GM15510 (cell line): ENCODE measurements around the gene NR2F1.

Source experiments
- POLR2A ChIP-seq: IDR thresholded peaks from 3 replicates; pipeline ENCODE4 v1.6.1; 2011; ENCODE audit warnings: borderline replicate concordance; ENCODE audit not compliant: insufficient read length; ENCODE audit errors: extremely low read depth

The NR2F1 gene

DNA sequence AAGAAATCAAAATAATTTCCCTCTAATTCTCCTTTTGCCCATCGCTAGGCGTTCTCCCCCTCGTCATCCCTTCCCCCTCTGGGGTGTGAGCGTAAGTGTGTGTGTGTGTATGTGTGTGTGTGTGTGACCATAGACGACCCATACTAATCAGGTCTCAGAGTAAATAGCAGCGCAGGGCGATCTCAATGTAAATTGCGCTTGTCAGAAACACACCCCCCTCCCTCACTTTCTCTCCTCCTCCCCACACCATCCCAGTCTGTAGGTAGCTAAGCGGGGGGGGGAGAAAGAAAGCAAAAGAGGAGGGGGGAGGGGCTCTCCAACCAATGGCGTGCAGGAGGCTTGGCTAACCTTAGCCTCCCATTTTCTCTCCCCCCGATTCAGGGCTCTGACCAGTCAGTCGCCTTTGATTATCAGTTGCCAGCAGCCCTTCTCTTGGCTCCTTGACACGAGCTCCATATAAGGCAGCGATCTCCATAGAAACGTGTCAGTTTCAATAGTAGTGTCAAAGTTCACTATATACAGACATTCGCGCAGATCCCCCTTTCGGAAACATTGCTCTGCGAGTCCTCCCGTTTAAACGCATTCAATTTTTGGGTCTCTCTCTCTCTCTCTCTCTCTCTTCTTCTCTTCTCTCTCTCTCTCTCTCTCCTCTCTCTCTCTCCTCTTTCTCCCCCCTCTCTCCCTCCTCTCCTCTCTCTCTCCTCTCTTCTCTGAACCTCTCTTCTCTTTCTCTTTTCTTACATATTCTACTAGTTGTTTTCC, at the start of gene NR2F1:
TSS of gene NR2F1 (plus strand) at position 546 of the 762 bp plus-strand sequence. CDS start 1,802 bp downstream, outside the sequence.
- TF ChIP-seq POLR2A: no peak

DNA sequence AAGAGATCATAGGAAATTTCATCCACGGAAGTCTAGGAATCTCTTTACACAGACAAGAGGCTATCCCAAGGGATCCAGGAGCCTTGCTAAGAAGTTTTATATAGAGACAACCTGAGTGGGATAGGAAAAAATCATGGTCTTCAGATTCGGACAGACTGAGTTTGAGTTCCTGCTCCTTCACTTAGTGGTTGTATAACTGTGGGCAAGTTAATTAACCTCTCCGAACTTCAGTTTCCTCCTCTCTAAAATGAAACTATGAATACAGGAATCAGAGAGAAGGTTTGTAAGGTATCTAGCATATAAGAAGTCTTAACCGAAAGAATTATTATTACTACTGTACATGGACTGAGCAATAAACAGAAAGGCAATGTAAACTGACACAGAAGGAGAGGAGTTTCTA, 37.1 kb upstream of the NR2F1 start:
- no peak for TF ChIP-seq POLR2A

DNA sequence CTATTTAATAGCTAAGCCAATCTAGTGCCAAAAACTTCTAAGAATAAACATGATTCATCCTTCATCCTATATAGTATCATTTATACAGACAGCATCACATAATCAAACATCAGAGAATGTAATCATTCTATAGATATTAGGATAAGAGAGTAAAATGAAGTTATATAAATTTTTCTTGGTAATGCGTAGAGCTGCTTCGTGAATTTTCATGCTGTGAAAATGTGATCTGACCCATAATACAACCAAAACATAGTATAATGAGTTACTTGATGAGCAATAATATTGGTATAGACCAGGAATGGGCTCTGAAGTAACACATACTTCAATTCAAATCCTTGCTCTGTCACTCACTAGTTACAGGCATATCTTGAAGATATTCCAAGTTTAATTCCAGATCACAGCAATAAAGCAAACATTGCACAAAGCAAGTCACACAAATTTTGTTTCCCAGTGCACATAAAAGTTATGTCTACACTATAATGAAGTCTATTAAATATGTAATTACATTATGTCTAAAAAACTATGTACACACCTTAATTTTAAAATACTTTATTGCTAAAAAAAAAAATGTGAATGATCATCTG, 25.9 kb upstream of the NR2F1 start:
- no peak for TF ChIP-seq POLR2A

DNA sequence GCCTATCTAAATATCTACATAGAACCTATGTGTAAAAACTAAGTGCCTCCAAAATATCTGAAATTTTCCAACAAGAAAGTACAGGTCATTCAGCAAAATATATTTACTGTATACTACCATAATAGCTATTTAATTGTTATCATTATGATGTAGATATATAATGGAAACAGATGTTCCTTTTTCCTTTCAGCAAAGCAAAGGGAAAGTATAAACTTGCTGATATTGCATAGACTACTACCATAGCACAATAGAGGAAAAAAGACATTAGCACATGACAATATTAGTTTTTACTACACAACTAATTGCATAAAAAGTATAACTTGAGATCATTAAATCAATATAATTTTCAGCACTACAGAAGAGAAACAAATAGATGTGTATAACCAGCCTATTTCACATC, 16.9 kb upstream of the NR2F1 start:
- TF ChIP-seq POLR2A: no peak

DNA sequence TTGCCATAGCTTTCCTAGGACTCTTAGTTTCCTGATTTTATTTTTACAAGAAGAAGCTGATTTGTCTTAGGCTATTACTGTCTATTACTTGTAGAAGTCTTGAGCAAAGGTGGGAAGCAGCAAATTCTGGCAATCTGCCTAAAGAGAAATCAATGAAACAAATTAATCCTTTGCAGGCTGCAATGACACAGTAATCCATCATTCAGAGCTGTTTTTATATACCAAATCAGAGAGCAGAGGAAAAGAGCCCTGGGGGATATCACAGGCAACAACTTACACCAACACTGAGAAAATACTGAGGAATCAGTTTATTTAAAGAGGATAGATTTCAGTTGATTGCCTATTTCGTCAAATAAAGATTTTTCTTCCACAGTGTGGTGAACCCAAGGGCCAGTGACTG, 15.6 kb upstream of the NR2F1 start:
- TF ChIP-seq POLR2A: no peak

DNA sequence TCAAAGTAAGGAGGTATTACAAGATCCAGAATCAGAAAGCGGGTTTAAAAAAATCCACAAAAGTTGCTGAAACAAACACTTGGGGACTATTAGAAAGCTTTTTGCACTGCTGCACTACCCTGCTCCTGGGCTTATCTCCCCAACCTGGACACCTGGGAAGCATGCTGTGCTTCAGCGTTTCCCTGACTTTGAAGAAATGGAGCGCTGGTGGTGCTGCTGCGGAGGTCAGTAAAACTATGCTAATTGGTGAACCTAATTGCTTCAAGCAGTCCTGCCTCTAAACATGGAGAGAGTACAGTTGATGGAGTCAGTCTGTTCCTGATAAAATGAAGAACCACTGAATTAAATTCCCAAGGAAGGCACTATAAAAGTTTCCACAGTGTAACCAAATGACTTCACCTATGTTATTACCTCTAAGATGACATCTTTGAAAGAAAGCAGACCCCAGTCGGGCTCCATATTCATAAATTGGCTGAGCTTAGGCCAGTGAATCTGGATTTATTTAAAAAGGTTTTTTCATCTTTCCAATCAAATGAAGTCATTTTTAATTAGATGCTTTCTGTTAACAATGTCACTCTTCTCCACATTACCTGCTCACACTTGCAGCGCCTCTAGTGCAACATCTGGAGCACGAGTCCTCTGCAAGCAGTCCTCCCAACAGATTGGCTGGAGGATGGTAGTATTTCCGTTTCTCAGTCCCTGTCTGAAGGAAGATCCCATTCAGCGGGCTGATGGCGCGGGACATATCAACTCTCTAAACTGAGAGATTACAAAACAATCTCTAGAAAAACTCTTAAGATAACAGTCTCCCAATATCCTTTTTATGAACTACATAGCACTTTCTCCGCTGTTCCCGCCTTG, 13.5 kb upstream of the NR2F1 start:
- TF ChIP-seq POLR2A: no peak

DNA sequence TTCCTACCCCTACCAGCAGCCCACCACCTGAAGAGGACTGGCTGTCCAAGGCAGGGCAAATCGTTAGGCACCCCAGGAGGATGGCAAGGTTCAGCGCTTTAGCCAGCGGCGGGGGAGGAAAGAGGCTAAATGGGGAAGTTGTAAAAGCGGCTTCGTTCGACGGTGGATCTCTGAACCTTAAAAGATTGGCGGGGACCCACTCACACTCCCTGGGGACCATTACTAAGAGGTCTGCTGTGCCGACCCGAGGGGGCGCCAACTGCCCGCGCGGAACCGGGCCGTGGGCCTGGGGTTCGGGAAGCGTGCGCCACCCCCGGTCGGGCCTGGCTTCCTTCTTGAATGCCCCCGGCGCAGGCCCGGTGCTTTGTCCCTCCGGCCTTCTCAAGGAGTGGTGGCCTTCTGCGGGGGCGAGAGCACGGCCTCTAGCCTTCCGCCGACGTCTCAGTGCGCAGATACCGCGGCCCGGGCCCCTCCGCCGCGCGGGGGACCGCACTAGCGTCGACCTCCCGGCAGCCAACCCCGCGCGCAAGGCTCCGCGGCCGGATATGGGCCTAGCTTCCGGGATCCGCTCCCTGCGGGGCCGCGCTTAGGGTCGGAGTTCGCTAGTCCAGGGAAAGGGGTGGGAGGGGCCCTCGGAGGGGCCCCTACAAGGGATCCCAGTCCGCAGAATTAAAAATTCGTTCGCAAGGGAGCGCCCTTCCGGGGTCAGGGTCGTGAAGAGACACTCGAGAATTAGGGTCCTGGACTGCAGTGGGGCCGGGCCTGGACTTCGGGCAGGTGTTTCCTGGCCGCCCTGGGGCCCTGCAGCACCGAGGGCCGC, 12.5 kb upstream of the NR2F1 start:
- TF ChIP-seq POLR2A: no peak

DNA sequence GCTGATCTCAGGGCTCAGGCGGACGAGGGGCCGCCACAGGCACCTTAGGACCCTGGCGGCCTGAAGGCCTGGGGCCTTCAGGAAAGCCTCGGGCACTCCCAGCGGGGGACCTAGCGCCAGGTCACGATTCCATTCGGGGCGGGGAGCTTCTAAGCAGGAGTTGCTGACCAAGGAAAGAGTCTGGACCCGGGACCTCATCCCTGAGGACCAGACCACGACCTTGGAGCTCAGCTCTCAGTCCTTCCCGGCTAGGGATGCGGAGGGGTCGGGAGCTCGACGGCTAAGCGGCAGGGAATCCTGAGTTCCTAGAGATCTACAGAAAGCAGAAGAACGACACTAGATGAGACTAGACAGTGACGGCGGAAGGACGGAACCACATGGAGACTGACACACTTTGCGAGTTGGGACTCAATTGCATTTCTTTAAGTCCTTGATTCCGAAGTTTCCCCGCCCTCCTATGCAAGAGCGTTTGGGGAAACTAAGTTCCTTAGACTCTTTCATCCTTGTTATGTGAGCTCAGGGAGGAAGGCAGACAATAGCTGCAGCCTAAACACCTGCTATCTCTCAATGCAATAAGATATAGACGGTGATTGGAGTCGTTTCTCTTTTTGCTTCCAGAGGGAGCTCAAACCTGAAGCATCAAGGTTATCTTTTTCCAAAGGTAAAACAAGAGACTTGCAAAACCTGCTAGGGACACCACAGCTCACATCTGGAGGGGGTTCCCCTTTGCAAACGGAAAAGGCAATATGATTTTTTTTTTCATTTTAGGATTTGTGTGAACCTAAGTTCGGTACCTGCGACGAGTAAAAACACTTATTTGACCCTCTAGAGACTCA, 11.7 kb upstream of the NR2F1 start:
- no peak for TF ChIP-seq POLR2A

DNA sequence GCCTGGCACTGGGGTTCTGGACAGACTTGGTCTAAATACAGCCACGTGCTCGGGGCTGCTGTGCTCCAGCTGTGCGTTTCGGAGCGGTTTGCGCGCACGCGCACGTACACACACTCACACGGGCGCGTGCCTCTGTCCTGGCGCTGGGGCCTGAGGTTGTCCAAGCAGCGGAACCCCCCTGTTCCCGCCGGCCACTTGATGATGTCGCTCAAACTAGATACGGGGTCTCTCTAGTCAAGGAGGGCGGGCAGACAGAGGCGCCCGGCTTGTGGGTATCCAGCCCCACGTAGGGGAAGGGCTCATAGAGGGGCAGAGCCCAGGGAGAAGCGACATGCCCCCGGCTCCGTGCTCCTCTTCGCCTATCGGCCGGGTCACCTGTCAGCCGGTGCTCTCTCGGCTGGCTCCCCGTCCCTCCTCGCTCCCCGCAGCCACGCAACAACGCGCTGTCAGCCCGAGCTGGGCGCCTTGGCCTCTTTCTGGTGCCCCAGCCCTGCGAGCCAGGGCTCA, 10.9 kb upstream of the NR2F1 start:
- no peak for TF ChIP-seq POLR2A

DNA sequence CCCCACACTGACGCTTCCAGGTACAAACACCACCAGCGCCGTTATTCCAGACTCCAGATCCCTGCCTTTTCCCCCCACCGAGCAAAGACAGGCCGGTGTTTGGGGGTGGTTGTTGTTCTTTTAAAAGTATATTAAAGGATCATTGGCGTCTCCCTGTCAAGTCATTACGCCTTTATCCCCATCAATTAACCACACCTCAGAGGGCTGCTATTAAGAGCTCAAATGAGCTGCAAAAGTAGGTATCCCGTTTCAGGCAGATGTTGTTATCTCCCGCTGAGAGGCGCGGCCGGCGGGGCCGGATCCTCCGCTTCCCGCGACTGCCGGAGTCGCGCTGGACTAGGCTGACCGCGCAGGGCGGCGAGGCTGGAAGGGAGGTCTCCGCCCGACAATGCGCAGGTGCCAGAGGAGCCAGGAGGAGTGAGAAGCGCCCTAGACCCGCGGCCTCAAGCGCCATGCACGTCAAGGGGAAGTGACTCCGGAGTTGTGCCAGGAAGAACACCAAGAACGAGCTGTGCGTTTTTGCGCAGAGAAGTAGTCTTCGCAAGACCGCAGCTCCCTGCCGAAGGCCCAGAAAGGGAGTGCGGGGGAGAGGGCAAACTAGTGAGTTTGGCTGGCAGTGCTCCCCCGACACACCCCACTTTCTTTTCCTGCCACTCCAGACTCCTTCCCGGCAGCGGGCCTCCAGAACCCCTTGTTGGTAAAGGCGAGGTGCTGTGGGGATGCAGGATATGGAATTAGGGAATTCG, 10.2 kb upstream of the NR2F1 start:
- TF ChIP-seq POLR2A: no peak

DNA sequence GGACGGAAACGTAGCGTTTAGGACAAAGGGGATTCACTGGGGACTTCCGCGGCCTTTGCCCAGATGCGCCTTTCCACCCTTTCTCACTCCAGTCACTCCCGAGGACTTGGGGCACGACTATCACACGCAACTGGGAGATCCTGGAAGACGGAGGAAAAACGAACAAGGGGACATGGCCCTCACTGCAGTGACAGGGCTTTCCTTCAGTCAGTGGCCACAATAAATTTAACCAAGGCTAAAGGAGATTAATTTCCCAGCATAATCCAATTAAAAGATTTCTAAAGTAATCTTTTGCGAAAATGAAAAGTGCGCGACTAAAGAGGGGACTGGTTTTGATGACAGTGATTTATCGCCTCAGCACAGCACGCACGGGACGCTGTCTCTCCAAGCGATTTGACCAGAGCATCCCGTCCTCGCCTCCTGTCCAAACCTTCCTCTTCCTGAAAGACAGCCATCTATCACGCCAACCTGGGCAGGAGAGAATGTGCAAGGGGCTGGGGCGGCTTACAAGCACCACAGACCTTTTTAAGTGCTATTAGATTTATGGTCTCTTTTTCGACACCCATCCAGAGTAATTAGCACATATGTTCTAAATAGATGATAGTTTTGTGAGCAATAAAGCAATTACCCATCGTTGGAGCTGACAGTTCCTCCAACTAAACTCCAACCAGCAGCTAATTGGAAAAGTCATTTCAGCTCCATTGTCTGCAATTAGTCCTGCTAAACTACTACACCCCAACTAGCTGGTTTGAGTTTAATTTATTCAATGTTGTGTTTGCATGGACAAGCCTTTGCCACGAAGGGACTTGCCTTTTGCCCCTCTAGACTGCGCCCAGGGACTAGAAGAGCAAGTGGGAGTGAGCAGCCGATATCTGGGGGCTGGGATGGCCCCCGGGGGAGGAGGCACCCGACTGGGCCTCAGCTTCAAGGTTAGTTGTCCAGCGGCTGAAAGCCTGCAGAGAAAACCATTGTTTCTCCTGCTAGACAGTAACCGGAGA, 9.4 kb upstream of the NR2F1 start:
- no peak for TF ChIP-seq POLR2A
